IMR-90 (cell line): ENCODE results near the gene WRAP73. TPM values are rescaled to one million over a fixed set of nuclear protein-coding genes. Genes with fewer than 3 reads are reported as not detected.

Experiments
- ATAC-seq: fragments of 200-7000 bp; cut with Tn5 transposase; 2 replicates; pipeline ENCODE4 v1.9.1; 2020; ENCODE audit warnings: low read depth, mild to moderate bottlenecking, moderate library complexity
- BruUV-seq: library from RNA; stranded (reverse); fragments of 400-500 nt; replicated peaks from 2 replicates; lab custom pipeline; 2021; lab: Mats Ljungman, UMichigan
- CTCF ChIA-PET: fragments of 300-600 bp; formaldehyde crosslinking; extraction: SDS; loops from one replicate; lab custom pipeline; 2021; ENCODE audit warnings: antibody characterized with exemption; lab: Yijun Ruan, JAX
- POLR2A ChIA-PET: fragments of 300-600 bp; sonication (Branson Sonifier 250); formaldehyde crosslinking; loops from one replicate; lab custom pipeline; 2022; ENCODE audit warnings: antibody characterized with exemption; ENCODE audit not compliant: unreplicated experiment; lab: Charles Lee
- DNase-seq: peaks from one replicate; pipeline ENCODE4 v3.0.0; 2013
- H2AFZ ChIP-seq: replicated peaks from 2 replicates; pipeline ENCODE3; 2013; ENCODE audit warnings: low read length, mild to moderate bottlenecking; ENCODE audit not compliant: poor library complexity
- H2AK5ac ChIP-seq: 2 replicates; pipeline ENCODE4 v1.6.1; 2013; ENCODE audit warnings: low read depth, low read length, inconsistent platforms
- H2AK9ac ChIP-seq: replicated peaks from 2 replicates; pipeline ENCODE3; 2013; ENCODE audit warnings: mild to moderate bottlenecking, low read depth, low read length, moderate library complexity; ENCODE audit not compliant: poor library complexity
- H2BK120ac ChIP-seq: 2 replicates; pipeline ENCODE4 v1.6.1; 2013; ENCODE audit warnings: low read depth, low read length, inconsistent platforms
- H2BK15ac ChIP-seq: 3 replicates; pipeline ENCODE4 v1.6.1; 2013; ENCODE audit warnings: low read depth, low read length, inconsistent platforms
- H2BK20ac ChIP-seq: 2 replicates; pipeline ENCODE4 v1.6.1; 2013; ENCODE audit warnings: low read depth, mild to moderate bottlenecking, inconsistent platforms, low read length, moderate library complexity
- H2BK5ac ChIP-seq: 2 replicates; pipeline ENCODE4 v1.6.1; 2013; ENCODE audit warnings: mild to moderate bottlenecking, low read depth, low read length, inconsistent platforms; ENCODE audit not compliant: poor library complexity, severe bottlenecking
- H3K14ac ChIP-seq: replicated peaks from 2 replicates; pipeline ENCODE4 v1.6.1; 2013; ENCODE audit warnings: low read depth, low read length, inconsistent platforms
- H3K18ac ChIP-seq: 2 replicates; pipeline ENCODE4 v1.6.1; 2013; ENCODE audit warnings: low read depth, low read length, control low read depth
- H3K23ac ChIP-seq: 2 replicates; pipeline ENCODE4 v1.6.1; 2013; ENCODE audit warnings: low read depth, low read length, inconsistent platforms
- H3K27ac ChIP-seq: 2 replicates; pipeline ENCODE4 v1.5.1; 2013; ENCODE audit warnings: mild to moderate bottlenecking, control low read depth, low read length; ENCODE audit not compliant: insufficient read depth
- H3K27me3 ChIP-seq: 2 replicates; pipeline ENCODE4 v1.6.1; 2013; ENCODE audit warnings: low read length; ENCODE audit not compliant: control insufficient read depth, insufficient read depth
- H3K36me3 ChIP-seq: 2 replicates; pipeline ENCODE4 v1.6.1; 2013; ENCODE audit warnings: low read length, mixed read lengths; ENCODE audit not compliant: control insufficient read depth, insufficient read depth
- H3K4ac ChIP-seq: 2 replicates; pipeline ENCODE4 v1.6.1; 2013; ENCODE audit warnings: low read depth, low read length, inconsistent platforms
- H3K4me1 ChIP-seq: 2 replicates; pipeline ENCODE4 v1.6.1; 2013; ENCODE audit warnings: low read length, mixed read lengths; ENCODE audit not compliant: control insufficient read depth, insufficient read depth
- H3K4me2 ChIP-seq: 2 replicates; pipeline ENCODE4 v1.6.1; 2013; ENCODE audit warnings: low read depth, mild to moderate bottlenecking, control low read depth, low read length, moderate library complexity
- H3K4me3 ChIP-seq: 2 replicates; pipeline ENCODE4 v1.5.1; 2013; ENCODE audit warnings: low read depth, mild to moderate bottlenecking, control low read depth, low read length, moderate library complexity; ENCODE audit not compliant: insufficient read depth
- H3K56ac ChIP-seq: 2 replicates; pipeline ENCODE4 v1.6.1; 2013; ENCODE audit warnings: low read length, inconsistent platforms; ENCODE audit not compliant: insufficient read depth; ENCODE audit errors: extremely low read depth
- H3K79me1 ChIP-seq, 2 experiments: 2 replicates each; pipeline ENCODE4 v1.6.1; 2013; ENCODE audit warnings: low read length in 2 of 2, inconsistent platforms in 1 of 2, low read depth in 1 of 2
- H3K9ac ChIP-seq: 2 replicates; pipeline ENCODE4 v1.6.1; 2013; ENCODE audit warnings: low read depth, low read length, control low read depth
- H3K9me1 ChIP-seq: 2 replicates; pipeline ENCODE4 v1.6.1; 2013; ENCODE audit warnings: low read length, inconsistent platforms; ENCODE audit not compliant: insufficient read depth
- H3K9me3 ChIP-seq: 2 replicates; pipeline ENCODE4 v1.6.1; 2013; ENCODE audit warnings: low read length; ENCODE audit not compliant: control insufficient read depth, insufficient read depth
- H4K20me1 ChIP-seq: 2 replicates; pipeline ENCODE4 v1.6.1; 2013; ENCODE audit warnings: low read length, inconsistent platforms; ENCODE audit not compliant: insufficient read depth
- H4K5ac ChIP-seq: 2 replicates; pipeline ENCODE4 v1.6.1; 2013; ENCODE audit warnings: mild to moderate bottlenecking, low read depth, low read length, control low read depth
- H4K8ac ChIP-seq, 2 experiments: 2 replicates each; pipeline ENCODE4 v1.6.1; 2013; ENCODE audit warnings: low read depth in 2 of 2, low read length in 2 of 2, control low read depth in 1 of 2, inconsistent platforms in 1 of 2
- H4K91ac ChIP-seq: 2 replicates; pipeline ENCODE4 v1.6.1; 2013; ENCODE audit warnings: low read depth, low read length, inconsistent platforms; ENCODE audit not compliant: insufficient read depth
- BHLHE40 ChIP-seq: fragments of 150-350 bp; IDR thresholded peaks from 2 replicates; pipeline ENCODE4 v1.6.1; 2016; ENCODE audit warnings: mild to moderate bottlenecking, low read depth, low read length
- CEBPB ChIP-seq: IDR thresholded peaks from 2 replicates; pipeline ENCODE4 v1.6.1; 2012; ENCODE audit warnings: low read depth, low read length, improper control_type of control experiment
- CHD1 ChIP-seq: IDR thresholded peaks from 2 replicates; pipeline ENCODE4 v1.6.1; 2012; ENCODE audit warnings: low read depth, low read length, improper control_type of control experiment
- CTCF ChIP-seq: conservative IDR thresholded peaks from 2 replicates; pipeline ENCODE4 v1.5.1; 2012; ENCODE audit warnings: mild to moderate bottlenecking, low read depth, low read length, improper control_type of control experiment
- ELK1 ChIP-seq: fragments of 150-350 bp; IDR thresholded peaks from 2 replicates; pipeline ENCODE4 v1.6.1; 2016; ENCODE audit warnings: low read depth, mild to moderate bottlenecking, low read length, moderate library complexity, borderline replicate concordance
- FOS ChIP-seq: fragments of 150-350 bp; IDR thresholded peaks from 2 replicates; pipeline ENCODE4 v1.6.1; 2016; ENCODE audit warnings: low read depth, low read length
- MAFK ChIP-seq: IDR thresholded peaks from 2 replicates; pipeline ENCODE4 v1.6.1; 2012; ENCODE audit warnings: low read depth, low read length, improper control_type of control experiment
- MAZ ChIP-seq: IDR thresholded peaks from 2 replicates; pipeline ENCODE4 v1.6.1; 2012; ENCODE audit warnings: low read depth, mild to moderate bottlenecking, low read length, improper control_type of control experiment, moderate library complexity, borderline replicate concordance
- MXI1 ChIP-seq: IDR thresholded peaks from 2 replicates; pipeline ENCODE4 v1.6.1; 2012; ENCODE audit warnings: low read depth, mild to moderate bottlenecking, low read length, moderate library complexity, borderline replicate concordance
- NFE2L2 ChIP-seq: fragments of 150-350 bp; IDR thresholded peaks from 2 replicates; pipeline ENCODE4 v1.6.1; 2016; ENCODE audit warnings: low read depth, mild to moderate bottlenecking, low read length
- POLR2A ChIP-seq: IDR thresholded peaks from 2 replicates; pipeline ENCODE4 v1.6.1; 2012; ENCODE audit warnings: mild to moderate bottlenecking, low read depth, low read length
- RAD21 ChIP-seq: IDR thresholded peaks from 2 replicates; pipeline ENCODE4 v1.6.1; 2012; ENCODE audit warnings: low read length, improper control_type of control experiment
- RCOR1 ChIP-seq: IDR thresholded peaks from 2 replicates; pipeline ENCODE4 v1.6.1; 2012; ENCODE audit warnings: mild to moderate bottlenecking, low read length, improper control_type of control experiment; ENCODE audit not compliant: insufficient replicate concordance
- RFX5 ChIP-seq: IDR thresholded peaks from 2 replicates; pipeline ENCODE4 v1.8.0; 2012; ENCODE audit warnings: low read depth, mild to moderate bottlenecking, low read length, moderate library complexity
- SMC3 ChIP-seq: fragments of 150-350 bp; IDR thresholded peaks from 2 replicates; pipeline ENCODE4 v1.6.1; 2016; ENCODE audit warnings: low read depth, mild to moderate bottlenecking, antibody characterized with exemption, low read length, moderate library complexity
- USF2 ChIP-seq: fragments of 150-350 bp; IDR thresholded peaks from 2 replicates; pipeline ENCODE4 v1.6.1; 2017; ENCODE audit warnings: mild to moderate bottlenecking, antibody characterized with exemption, low read length, low read depth
- WGBS, 2 experiments: methylation state at CpG; one replicate each; pipeline versions ENCODE4 v1.1.5 to v1.1.7; 2013; ENCODE audit warnings: missing lambda C conversion rate in 2 of 2; ENCODE audit not compliant: insufficient read length in 1 of 2; ENCODE audit errors: extremely low coverage in 2 of 2; 5-methylcytosine and 5-hydroxymethylcytosine counted together
- dilution Hi-C: fragments of 300-500 bp; cut with HindIII; formaldehyde crosslinking; loops from one replicate; pipeline ENCODE4 v1.14.3; 2018; ENCODE audit warnings: low sequenced_read_pairs; ENCODE audit not compliant: unreplicated experiment
- in situ Hi-C: fragments of 300-500 bp; cut with MboI; formaldehyde crosslinking; loops from 3 replicates; pipeline ENCODE4 v1.14.3; 2019; ENCODE audit warnings: low sequenced_read_pairs, inconsistent platforms, mixed read lengths
- intact Hi-C: fragments of 100-400 bp; cut with micrococcal nuclease; formaldehyde crosslinking; loops from 2 replicates; pipeline ENCODE4 v1.10.0; 2022
- polyA plus RNA-seq, 3 experiments: library from polyadenylated mRNA; depleted of rRNA; stranded (reverse); fragments of >200 nt; gene quantifications; 2 replicates each; pipeline ENCODE4 v1.2.3, GENCODE V29; 2012; ENCODE audit warnings: low replicate concordance in 1 of 3
- total RNA-seq: library from RNA; depleted of rRNA; stranded (reverse); fragments of >200 nt; gene quantifications from 2 replicates; pipeline ENCODE4 v1.2.3, GENCODE V29; 2012

WRAP73 gene
- total and polyA plus RNA-seq, 2 of the 4 experiments (the other 2 are of a cell fraction): 10.8 to 23.6 TPM

GRCh38 chr1:3612123-3612522, 37.8 kb downstream of the WRAP73 start:
- no TSS peak for BruUV-seq
- H2BK5ac ChIP-seq: no peak overlapping the region
- H3K4ac ChIP-seq: no peak overlapping the region
- CTCF ChIA-PET: no interaction called here
- H3K79me1 ChIP-seq: no peaks in the 10 kb centered on the region
- TF ChIP-seq BHLHE40 (no peak), RCOR1 (no peak), RFX5 (no peak), SMC3 (no peak), NFE2L2 (no peak), MAFK (no peak), CTCF (no peak), POLR2A (no peak), USF2 (no peak), MXI1 (no peak), MAZ (no peak), RAD21 (no peak), ELK1 (no peak), FOS (no peak), CHD1 (no peak), CEBPB (no peak)
- no peak for ATAC-seq
- dilution Hi-C loops (no loop called here), in situ Hi-C loops (no loop called here), intact Hi-C loops (no loop called here)
- H2BK120ac ChIP-seq: no peak overlapping the region
- H2BK20ac ChIP-seq: no peak overlapping the region
- no peak for DNase-seq
- H3K9me1 ChIP-seq: no peaks in the 10 kb centered on the region
- no peak overlapping the region for H3K4me3 ChIP-seq
- peaks cover 29% of the 10 kb centered on the region; the same call in 1 of the 2 replicates for H3K27me3 ChIP-seq
- no peak overlapping the region for H3K4me2 ChIP-seq
- H4K8ac ChIP-seq: no peak overlapping the region
- H3K18ac ChIP-seq: no peak overlapping the region
- no peaks in the 10 kb centered on the region for H3K36me3 ChIP-seq
- no peaks in the 10 kb centered on the region for H4K20me1 ChIP-seq
- H2AK9ac ChIP-seq: peak overlapping the region; percentile 19
- no peak overlapping the region for H2AK5ac ChIP-seq
- 81% methylated on average over 3 of the region's 7 CpGs; no CpG with 5 or more reads in 1 of the 2 experiments for WGBS, 2 experiments
- POLR2A ChIA-PET: no interaction called here
- peaks cover 18% of the 10 kb centered on the region for H3K4me1 ChIP-seq
- no peaks in the 10 kb centered on the region for H3K9me3 ChIP-seq
- H2BK15ac ChIP-seq: no peak overlapping the region
- no peak overlapping the region for H3K9ac ChIP-seq
- no peak overlapping the region for H4K5ac ChIP-seq
- H3K27ac ChIP-seq: no peak overlapping the region
- no peak overlapping the region for H3K14ac ChIP-seq
- H4K91ac ChIP-seq: no peak overlapping the region
- H3K56ac ChIP-seq: no peak overlapping the region
- H2AFZ ChIP-seq: peak overlapping the region; percentile 48
- H3K23ac ChIP-seq: no peak overlapping the region
